Fibroblast of lung (primary cell): ENCODE data around the gene PTP4A2. TPM values are rescaled to one million over a fixed set of nuclear protein-coding genes. Genes with fewer than 3 reads are reported as not detected.

Source experiments
- DNase-seq, 2 donors: peaks; one replicate each; pipeline versions ENCODE4 v3.0.0 to v3.0.0-alpha.2; 2010; ENCODE audit warnings: low read depth in 2 of 2
- H2AFZ ChIP-seq: 2 replicates; pipeline ENCODE4 v1.5.1; 2012; ENCODE audit warnings: low read length, control low read depth, inconsistent platforms
- H3K27ac ChIP-seq: 2 replicates; pipeline ENCODE4 v1.5.1; 2011; ENCODE audit warnings: low read length, control low read depth; ENCODE audit not compliant: insufficient read depth
- H3K27me3 ChIP-seq: 2 replicates; pipeline ENCODE4 v1.5.1; 2011; ENCODE audit warnings: mild to moderate bottlenecking, low read length; ENCODE audit not compliant: control insufficient read depth, insufficient read depth
- H3K36me3 ChIP-seq: 2 replicates; pipeline ENCODE4 v1.5.1; 2011; ENCODE audit warnings: low read length; ENCODE audit not compliant: control insufficient read depth, insufficient read depth
- H3K4me1 ChIP-seq: 2 replicates; pipeline ENCODE4 v1.5.1; 2011; ENCODE audit warnings: low read length; ENCODE audit not compliant: control insufficient read depth, insufficient read depth; ENCODE audit errors: extremely low read depth
- H3K4me2 ChIP-seq: 2 replicates; pipeline ENCODE4 v1.5.1; 2011; ENCODE audit warnings: low read length, control low read depth; ENCODE audit not compliant: insufficient read depth; ENCODE audit errors: extremely low read depth
- H3K4me3 ChIP-seq, 4 experiments: fragments of 200-600 bp in 1 of 4; sonication (generic) in 1 of 4; replicated peaks in 1 of 4; 2 replicates each; pipeline ENCODE4 v1.5.1; 2011 to 2016; ENCODE audit warnings: low read length in 4 of 4, low read depth in 3 of 4, mild to moderate bottlenecking in 3 of 4, control low read depth in 2 of 4, inconsistent platforms in 1 of 4, mixed read lengths in 1 of 4; ENCODE audit not compliant: insufficient read depth in 1 of 4; ENCODE audit errors: control extremely low read depth in 1 of 4
- H3K79me2 ChIP-seq: 2 replicates; pipeline ENCODE4 v1.5.1; 2012; ENCODE audit warnings: mild to moderate bottlenecking, low read length, inconsistent platforms; ENCODE audit not compliant: control insufficient read depth, insufficient read depth
- H3K9ac ChIP-seq: 2 replicates; pipeline ENCODE4 v1.5.1; 2011; ENCODE audit warnings: mild to moderate bottlenecking, low read length, control low read depth; ENCODE audit not compliant: insufficient read depth
- H3K9me3 ChIP-seq: 2 replicates; pipeline ENCODE4 v1.5.1; 2012; ENCODE audit warnings: low read depth, low read length; ENCODE audit not compliant: control insufficient read depth, insufficient read depth
- H4K20me1 ChIP-seq: 2 replicates; pipeline ENCODE4 v1.5.1; 2011; ENCODE audit warnings: low read length; ENCODE audit not compliant: control insufficient read depth, insufficient read depth; ENCODE audit errors: extremely low read depth
- EZH2 ChIP-seq: IDR thresholded peaks from 2 replicates; pipeline ENCODE4 v1.5.1; 2012; ENCODE audit warnings: low read length, control low read depth, mild to moderate bottlenecking; ENCODE audit errors: missing control alignments
- polyA plus RNA-seq, 2 donors: library from polyadenylated mRNA; depleted of rRNA in 1 of 2; stranded (reverse) in 1 of 2; unstranded in 1 of 2; fragments of >200 nt; gene quantifications; 2 replicates each; pipeline ENCODE4 v1.2.1, GENCODE V29; 2011 to 2012; ENCODE audit warnings: missing spikeins in 1 of 2
- total RNA-seq: library from RNA; depleted of rRNA; stranded (reverse); fragments of >200 nt; gene quantifications from 2 replicates; pipeline ENCODE4 v1.2.1, GENCODE V29; 2014
- TF ChIP-seq, protein P1 (sequence below), 2 donors: IDR thresholded peaks in 1 of 2; conservative IDR thresholded peaks in 1 of 2; 1 replicate in 1 of 2; 2 replicates in 1 of 2; pipeline ENCODE4 v1.5.1; 2011 to 2012; ENCODE audit warnings: low read length in 2 of 2, control low read depth in 1 of 2, inconsistent platforms in 1 of 2, low read depth in 1 of 2, mild to moderate bottlenecking in 1 of 2

Gene PTP4A2
- total and polyA plus RNA-seq, 2 donors (not counting 1 experiment from before 2014, with no cell fraction given) = 366 to 429 TPM

GRCh38 chr1:31980835-31981455 is 42.8 kb upstream of the PTP4A2 start:
- Histone ChIP-seq H3K27me3 (no peaks in the 10 kb centered on the region), H3K27ac (no peak overlapping the region), H3K4me2 (no peak overlapping the region), H3K36me3 (no peaks in the 10 kb centered on the region), H3K79me2 (no peaks in the 10 kb centered on the region), H3K4me1 (no peaks in the 10 kb centered on the region), H3K4me3 (no peak overlapping the region), H3K9ac (no peak overlapping the region), H3K9me3 (no peaks in the 10 kb centered on the region), H2AFZ (no peak overlapping the region), H4K20me1 (no peaks in the 10 kb centered on the region)
- TF ChIP-seq, protein P1, sequence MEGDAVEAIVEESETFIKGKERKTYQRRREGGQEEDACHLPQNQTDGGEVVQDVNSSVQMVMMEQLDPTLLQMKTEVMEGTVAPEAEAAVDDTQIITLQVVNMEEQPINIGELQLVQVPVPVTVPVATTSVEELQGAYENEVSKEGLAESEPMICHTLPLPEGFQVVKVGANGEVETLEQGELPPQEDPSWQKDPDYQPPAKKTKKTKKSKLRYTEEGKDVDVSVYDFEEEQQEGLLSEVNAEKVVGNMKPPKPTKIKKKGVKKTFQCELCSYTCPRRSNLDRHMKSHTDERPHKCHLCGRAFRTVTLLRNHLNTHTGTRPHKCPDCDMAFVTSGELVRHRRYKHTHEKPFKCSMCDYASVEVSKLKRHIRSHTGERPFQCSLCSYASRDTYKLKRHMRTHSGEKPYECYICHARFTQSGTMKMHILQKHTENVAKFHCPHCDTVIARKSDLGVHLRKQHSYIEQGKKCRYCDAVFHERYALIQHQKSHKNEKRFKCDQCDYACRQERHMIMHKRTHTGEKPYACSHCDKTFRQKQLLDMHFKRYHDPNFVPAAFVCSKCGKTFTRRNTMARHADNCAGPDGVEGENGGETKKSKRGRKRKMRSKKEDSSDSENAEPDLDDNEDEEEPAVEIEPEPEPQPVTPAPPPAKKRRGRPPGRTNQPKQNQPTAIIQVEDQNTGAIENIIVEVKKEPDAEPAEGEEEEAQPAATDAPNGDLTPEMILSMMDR (conservative IDR thresholded peaks at IDR 0.05 in 1 of 2, IDR thresholded peaks at IDR 0.05 in 1 of 2; ENCODE audit: low read depth in 1 of 2, low read length in 2 of 2) = no peak
- no peak for TF ChIP-seq EZH2
- DNase-seq = no peak

- Histone ChIP-seq H3K36me3 (no peaks in the 10 kb centered on the region), H3K79me2 (no peaks in the 10 kb centered on the region), H3K9me3 (no peaks in the 10 kb centered on the region), H3K4me2 (no peak overlapping the region), H2AFZ (no peak overlapping the region), H3K9ac (no peak overlapping the region), H4K20me1 (no peaks in the 10 kb centered on the region), H3K27ac (no peak overlapping the region), H3K4me1 (no peaks in the 10 kb centered on the region), H3K27me3 (no peaks in the 10 kb centered on the region), H3K4me3 (no peak overlapping the region)
- TF ChIP-seq EZH2 = no peak
- TF ChIP-seq, protein P1 (conservative IDR thresholded peaks at IDR 0.05 in 1 of 2, IDR thresholded peaks at IDR 0.05 in 1 of 2; ENCODE audit: low read depth in 1 of 2, low read length in 2 of 2) = no peak
- DNase-seq = no peak
Observed at GRCh38 chr1:31978843-31979400, 40.8 kb upstream of the PTP4A2 start.

DNA sequence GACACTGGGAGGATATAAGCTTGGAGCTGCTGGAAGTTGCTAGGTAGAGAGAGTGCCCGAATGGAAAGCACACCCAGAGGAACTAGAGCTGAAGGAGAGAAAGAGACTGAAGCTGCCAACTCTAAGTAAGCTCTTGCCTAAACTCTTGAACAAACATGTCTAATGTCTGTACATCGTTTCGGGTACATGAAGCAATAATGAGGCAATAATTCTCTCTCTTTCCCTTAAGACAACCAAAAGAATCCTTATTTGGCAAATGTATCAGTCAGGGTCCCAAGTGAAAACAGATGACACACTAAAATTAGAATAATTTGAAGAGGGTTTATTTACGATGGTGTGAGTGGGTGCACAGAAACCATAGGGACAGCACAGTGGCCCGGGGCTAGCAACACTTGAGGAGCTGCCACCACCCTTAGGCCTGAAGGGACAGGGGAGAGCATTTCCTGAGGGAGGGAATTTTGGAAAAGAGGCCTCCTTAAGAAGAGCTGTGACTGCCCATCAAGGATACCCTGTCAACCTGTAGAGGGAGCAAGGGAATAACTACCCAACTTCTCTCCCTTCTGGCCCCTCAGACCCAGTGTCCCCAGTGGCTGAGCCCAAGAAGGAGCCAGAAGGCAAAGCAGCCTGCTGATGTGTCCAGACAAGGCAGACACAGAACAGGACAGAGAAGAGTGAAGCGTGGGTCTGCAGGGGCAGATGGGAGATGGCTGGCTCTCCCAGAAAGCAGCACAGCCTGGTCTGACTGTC is 39.4 kb upstream of the PTP4A2 start:
- no peak overlapping the region for H3K4me2 ChIP-seq
- no peak overlapping the region for H3K27ac ChIP-seq
- H3K4me3 ChIP-seq = no peak overlapping the region
- H3K9ac ChIP-seq = no peak overlapping the region
- H3K27me3 ChIP-seq = no peaks in the 10 kb centered on the region
- DNase-seq = peak in 1 of 2 donors; percentile 85
- H3K79me2 ChIP-seq = no peaks in the 10 kb centered on the region
- H3K4me1 ChIP-seq = no peaks in the 10 kb centered on the region
- TF ChIP-seq EZH2 = no peak
- TF ChIP-seq, protein P1 (conservative IDR thresholded peaks at IDR 0.05 in 1 of 2, IDR thresholded peaks at IDR 0.05 in 1 of 2; ENCODE audit: low read depth in 1 of 2, low read length in 2 of 2) = peak; percentile 38 to 58
- H3K9me3 ChIP-seq = no peaks in the 10 kb centered on the region
- no peaks in the 10 kb centered on the region for H4K20me1 ChIP-seq
- H3K36me3 ChIP-seq = no peaks in the 10 kb centered on the region
- no peak overlapping the region for H2AFZ ChIP-seq
